Keratinocyte (primary cell): ENCODE results near the gene TCERG1L.

ENCODE experiments used
- EZH2 ChIP-seq: IDR thresholded peaks from one replicate; pipeline ENCODE4 v1.6.1; 2012; ENCODE audit warnings: inconsistent platforms, mild to moderate bottlenecking, low read length, moderate library complexity
- TF ChIP-seq, protein P1 (sequence below), 3 experiments: IDR thresholded peaks in 1 of 3; conservative IDR thresholded peaks in 1 of 3; optimal IDR thresholded peaks in 1 of 3; 2 replicates in 2 of 3; 3 replicates in 1 of 3; pipeline versions ENCODE3 to v1.5.1; 2011; ENCODE audit warnings: low read length in 3 of 3, mild to moderate bottlenecking in 3 of 3, moderate library complexity in 2 of 3, control low read depth in 1 of 3, inconsistent platforms in 1 of 3; ENCODE audit not compliant: insufficient read depth in 2 of 3; ENCODE audit errors: extremely low read depth in 1 of 3

DNA sequence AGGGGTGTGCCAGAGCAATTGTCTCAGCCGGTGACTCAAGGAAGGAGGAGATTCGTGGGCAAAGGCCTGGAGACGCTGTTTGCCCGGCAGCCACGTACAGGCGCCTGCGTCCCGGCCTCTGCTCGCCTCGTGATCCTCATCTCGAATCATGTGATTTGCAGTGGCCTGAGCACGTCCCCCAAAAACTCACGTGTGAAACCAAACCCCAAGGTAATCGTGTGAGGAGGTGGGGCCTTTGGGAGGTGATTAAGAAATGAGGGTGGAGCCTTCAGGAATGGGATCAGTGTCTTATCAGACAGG is 226.8 kb downstream of the TCERG1L start:
- TF ChIP-seq, protein P1, sequence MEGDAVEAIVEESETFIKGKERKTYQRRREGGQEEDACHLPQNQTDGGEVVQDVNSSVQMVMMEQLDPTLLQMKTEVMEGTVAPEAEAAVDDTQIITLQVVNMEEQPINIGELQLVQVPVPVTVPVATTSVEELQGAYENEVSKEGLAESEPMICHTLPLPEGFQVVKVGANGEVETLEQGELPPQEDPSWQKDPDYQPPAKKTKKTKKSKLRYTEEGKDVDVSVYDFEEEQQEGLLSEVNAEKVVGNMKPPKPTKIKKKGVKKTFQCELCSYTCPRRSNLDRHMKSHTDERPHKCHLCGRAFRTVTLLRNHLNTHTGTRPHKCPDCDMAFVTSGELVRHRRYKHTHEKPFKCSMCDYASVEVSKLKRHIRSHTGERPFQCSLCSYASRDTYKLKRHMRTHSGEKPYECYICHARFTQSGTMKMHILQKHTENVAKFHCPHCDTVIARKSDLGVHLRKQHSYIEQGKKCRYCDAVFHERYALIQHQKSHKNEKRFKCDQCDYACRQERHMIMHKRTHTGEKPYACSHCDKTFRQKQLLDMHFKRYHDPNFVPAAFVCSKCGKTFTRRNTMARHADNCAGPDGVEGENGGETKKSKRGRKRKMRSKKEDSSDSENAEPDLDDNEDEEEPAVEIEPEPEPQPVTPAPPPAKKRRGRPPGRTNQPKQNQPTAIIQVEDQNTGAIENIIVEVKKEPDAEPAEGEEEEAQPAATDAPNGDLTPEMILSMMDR (optimal IDR thresholded peaks at IDR 0.05 in 1 of 3, IDR thresholded peaks at IDR 0.05 in 1 of 3, conservative IDR thresholded peaks at IDR 0.05 in 1 of 3; ENCODE audit: extremely low read depth in 1 of 3, insufficient read depth in 2 of 3, low read length in 3 of 3), result no peak
- TF ChIP-seq EZH2, result no peak
